ENCODE results near the gene MICAL1. TPM values are rescaled to one million over a fixed set of nuclear protein-coding genes. Genes with fewer than 3 reads are reported as not detected.

The MICAL1 gene
- total and polyA plus RNA-seq, 8 donors: 13.8 to 205 (median 38.5) TPM

GRCh38 chr6:109441069-109441816 lies 14.3 kb downstream of the MICAL1 start:
- Histone ChIP-seq H3K9me3 (no peaks in the 10 kb centered on the region), H3K36me3 (peaks cover 23 to 44% (median 40%) of the 10 kb centered on the region in 4 donors), H3K27me3 (no peaks in the 10 kb centered on the region), H3K27ac (peak overlapping the region; percentile 82 to 90 (median 85)), H3K4me1 (peaks cover 20 to 36% (median 29%) of the 10 kb centered on the region in 4 donors), H3K4me3 (peak overlapping the region; percentile 62 to 89 (median 80))
- intact Hi-C loops (cut with DNase I; ENCODE audit: low total_unique reads): no loop called here
- peak; percentile 51 to 87 for DNase-seq
- TF ChIP-seq POLR2A (IDR thresholded peaks at IDR 0.05): no peak
- no peak for TF ChIP-seq EP300 (IDR thresholded peaks at IDR 0.05)
- peak in 2 of 7 experiments; percentile 10 to 16 for TF ChIP-seq CTCF (IDR thresholded peaks at IDR 0.05)
- 0 to 1% (median 1%) methylated on average over 20 to 31 of the region's 31 CpGs for WGBS, 5 donors

- intact Hi-C loops (cut with DNase I; ENCODE audit: low total_unique reads): no loop called here
- TF ChIP-seq POLR2A (IDR thresholded peaks at IDR 0.05) (no peak), POLR2AphosphoS5 (IDR thresholded peaks at IDR 0.05) (peak; percentile 26 to 47 (median 34)), EP300 (IDR thresholded peaks at IDR 0.05) (no peak), CTCF (IDR thresholded peaks at IDR 0.05) (peak in 1 of 7 experiments; percentile 39)
- no peaks in the 10 kb centered on the region for H3K27me3 ChIP-seq
- DNase-seq: peak; percentile 86 to 97
- H3K27ac ChIP-seq: peak within 1 kb of the TSS; percentile 82 to 90 (median 85)
- peak within 1 kb of the TSS; percentile 62 to 89 (median 80) for H3K4me3 ChIP-seq
- H3K4me1 ChIP-seq: peaks cover 20 to 36% (median 29%) of the 10 kb centered on the region in 4 donors
- WGBS, 5 donors: 0 to 1% (median 0%) methylated on average over 24 to 102 of the region's 102 CpGs
- peaks cover 17 to 36% (median 32%) of the 10 kb centered on the region in 4 donors for H3K36me3 ChIP-seq
- no peaks in the 10 kb centered on the region for H3K9me3 ChIP-seq
Measured at GRCh38 chr6:109440331-109441068, 15.1 kb downstream of the MICAL1 start, which contains the start of the genes PPIL6 and SMPD2. Gene PPIL6, minus strand, starts transcription at chr6:109440628. Its CDS starts 38 bp downstream, at chr6:109440590. Gene SMPD2, plus strand, starts transcription at chr6:109440724. Its CDS starts 398 bp downstream, at chr6:109441122.

- WGBS, 5 donors: 81 to 91% (median 87%) methylated on average over 5 of the region's 5 CpGs
- H3K27me3 ChIP-seq: no peaks in the 10 kb centered on the region
- TF ChIP-seq POLR2A (IDR thresholded peaks at IDR 0.05): no peak
- no peak for TF ChIP-seq EP300 (IDR thresholded peaks at IDR 0.05)
- no peak for TF ChIP-seq POLR2AphosphoS5 (IDR thresholded peaks at IDR 0.05)
- no peak for TF ChIP-seq CTCF (IDR thresholded peaks at IDR 0.05)
Measured at GRCh38 chr6:109436041-109436440, 19.5 kb downstream of the MICAL1 start.

GRCh38 chr6:109434456-109434855 lies 21.1 kb downstream of the MICAL1 start:
- Histone ChIP-seq H3K4me3 (no peak overlapping the region), H3K4me1 (peaks cover 5 to 10% (median 7%) of the 10 kb centered on the region in 4 donors), H3K9me3 (no peaks in the 10 kb centered on the region), H3K27me3 (no peaks in the 10 kb centered on the region), H3K36me3 (no peaks in the 10 kb centered on the region), H3K27ac (no peak overlapping the region)
- TF ChIP-seq POLR2AphosphoS5 (IDR thresholded peaks at IDR 0.05) (no peak), EP300 (IDR thresholded peaks at IDR 0.05) (no peak), POLR2A (IDR thresholded peaks at IDR 0.05) (no peak)
- intact Hi-C loops (cut with DNase I; ENCODE audit: low total_unique reads): no loop called here
- WGBS, 5 donors: 61 to 85% (median 64%) methylated on average over 2 of the region's 2 CpGs
- no peak for DNase-seq

More at GRCh38 chr6:109436041-109436440, 19.5 kb downstream of the MICAL1 start:
- no peak for DNase-seq
- Histone ChIP-seq H3K36me3 (no peaks in the 10 kb centered on the region), H3K9me3 (no peaks in the 10 kb centered on the region), H3K4me3 (no peak overlapping the region), H3K27ac (no peak overlapping the region), H3K4me1 (peaks cover 11 to 18% (median 14%) of the 10 kb centered on the region in 4 donors)
- intact Hi-C loops (cut with DNase I; ENCODE audit: low total_unique reads): no loop called here

Data from stomach (tissue), 9 donors.